Peyer's patch (tissue), 4 donors: Measurements from ENCODE around the gene TUBAL3. TPM values are rescaled to one million over a fixed set of nuclear protein-coding genes. Genes with fewer than 3 reads are reported as not detected.
"Not testable (repeated sequence)": the region's sequence is repeated elsewhere in the genome, so short reads cannot be mapped to it uniquely, and the experiment has no call there.

Experiments used
- DNase-seq, 3 donors: peaks; one replicate each; pipeline ENCODE4 v3.0.0-alpha.2; 2017 to 2019
- H3K27ac ChIP-seq, 4 donors: fragments of 200-600 bp; sonication (generic); one replicate each; pipeline ENCODE4 v1.5.1; 2016 to 2019
- H3K27me3 ChIP-seq, 2 donors: fragments of 200-600 bp; sonication (generic); one replicate each; pipeline ENCODE4 v1.5.1; 2019
- H3K36me3 ChIP-seq, 3 donors: fragments of 200-600 bp; sonication (generic); one replicate each; pipeline ENCODE4 v1.5.1; 2016 to 2019
- H3K4me1 ChIP-seq, 4 donors: fragments of 200-600 bp; sonication (generic); one replicate each; pipeline ENCODE4 v1.5.1; 2016 to 2019
- H3K4me3 ChIP-seq, 4 donors: fragments of 200-600 bp; sonication (generic); 1 replicate in 3 of 4; 2 replicates in 1 of 4; pipeline ENCODE4 v1.5.1; 2016 to 2019; ENCODE audit warnings: mild to moderate bottlenecking in 1 of 4
- H3K9me3 ChIP-seq, 4 donors: fragments of 200-600 bp; sonication (generic); one replicate each; pipeline ENCODE4 v1.5.1; 2016 to 2019; ENCODE audit warnings: mild to moderate bottlenecking in 1 of 4
- CTCF ChIP-seq, 6 experiments: fragments of 450-650 bp in 4 of 6; fragments of 200-600 bp in 2 of 6; sonication (generic) in 1 of 6; IDR thresholded peaks; one replicate each; pipeline ENCODE4 v1.5.1; 2017 to 2019; ENCODE audit warnings: antibody characterized with exemption in 6 of 6, mild to moderate bottlenecking in 3 of 6, moderate library complexity in 1 of 6
- POLR2A ChIP-seq, 2 donors: fragments of 450-650 bp; IDR thresholded peaks; one replicate each; pipeline ENCODE4 v1.5.1; 2017; ENCODE audit warnings: antibody characterized with exemption in 2 of 2, mild to moderate bottlenecking in 2 of 2, moderate library complexity in 2 of 2
- total RNA-seq, 4 donors: library from RNA; depleted of rRNA; stranded (reverse); fragments of >200 nt; gene quantifications; one replicate each; pipeline ENCODE4 v1.1.0, GENCODE V29; 2016

Gene TUBAL3
- total RNA-seq, 4 donors from 2014 or later, result 3.3 to 95.4 (median 74.2) TPM

GRCh38 chr10:5390607-5391205, 13.9 kb downstream of the TUBAL3 start:
- no peak overlapping the region for H3K4me3 ChIP-seq
- no peaks in the 10 kb centered on the region for H3K27me3 ChIP-seq
- DNase-seq, result no peak
- H3K4me1 ChIP-seq, result no peaks in the 10 kb centered on the region
- TF ChIP-seq CTCF (IDR thresholded peaks at IDR 0.05) (no peak), POLR2A (IDR thresholded peaks at IDR 0.05) (no peak)
- H3K27ac ChIP-seq, result no peak overlapping the region
- peaks cover 0 to 23% (median 0%) of the 10 kb centered on the region in 3 donors for H3K36me3 ChIP-seq
- peaks cover 0 to 7% (median 0%) of the 10 kb centered on the region in 4 donors for H3K9me3 ChIP-seq

- no peak overlapping the region for H3K4me3 ChIP-seq
- peaks cover 0 to 7% (median 0%) of the 10 kb centered on the region in 4 donors for H3K9me3 ChIP-seq
- H3K36me3 ChIP-seq, result peaks cover 0 to 6% (median 0%) of the 10 kb centered on the region in 3 donors
- no peak for TF ChIP-seq CTCF (IDR thresholded peaks at IDR 0.05)
- no peak for TF ChIP-seq POLR2A (IDR thresholded peaks at IDR 0.05)
- no peaks in the 10 kb centered on the region for H3K4me1 ChIP-seq
- DNase-seq, result no peak
- H3K27me3 ChIP-seq, result no peaks in the 10 kb centered on the region
- no peak overlapping the region for H3K27ac ChIP-seq
Measured at GRCh38 chr10:5387169-5387568, 17.5 kb downstream of the TUBAL3 start.

GRCh38 chr10:5385224-5385623, 19.4 kb downstream of the TUBAL3 start:
- Histone ChIP-seq H3K27ac (no peak overlapping the region), H3K36me3 (peaks cover 0 to 6% (median 0%) of the 10 kb centered on the region in 3 donors), H3K4me1 (no peaks in the 10 kb centered on the region), H3K9me3 (no peaks in the 10 kb centered on the region), H3K27me3 (no peaks in the 10 kb centered on the region), H3K4me3 (no peak overlapping the region)
- TF ChIP-seq POLR2A (IDR thresholded peaks at IDR 0.05), result no peak
- TF ChIP-seq CTCF (IDR thresholded peaks at IDR 0.05), result no peak
- DNase-seq, result no peak

- Histone ChIP-seq H3K9me3 (no peaks in the 10 kb centered on the region), H3K4me3 (no peak overlapping the region), H3K4me1 (no peaks in the 10 kb centered on the region), H3K27me3 (no peaks in the 10 kb centered on the region), H3K36me3 (no peaks in the 10 kb centered on the region), H3K27ac (no peak overlapping the region)
- DNase-seq, result no peak
- TF ChIP-seq POLR2A (IDR thresholded peaks at IDR 0.05) (no peak), CTCF (IDR thresholded peaks at IDR 0.05) (no peak)
Measured at GRCh38 chr10:5381187-5381586, 23.4 kb downstream of the TUBAL3 start.

GRCh38 chr10:5380395-5380794, 24.2 kb downstream of the TUBAL3 start:
- H3K4me1 ChIP-seq, H3K36me3 ChIP-seq, H3K4me3 ChIP-seq, H3K27ac ChIP-seq, DNase-seq, H3K9me3 ChIP-seq, H3K27me3 ChIP-seq: not testable (repeated sequence)

GRCh38 chr10:5379202-5379601, 25.4 kb downstream of the TUBAL3 start:
- DNase-seq, H3K36me3 ChIP-seq, H3K4me3 ChIP-seq, H3K27me3 ChIP-seq, H3K9me3 ChIP-seq, H3K27ac ChIP-seq, H3K4me1 ChIP-seq: not testable (repeated sequence)

- TF ChIP-seq CTCF (IDR thresholded peaks at IDR 0.05) (no peak), POLR2A (IDR thresholded peaks at IDR 0.05) (no peak)
- Histone ChIP-seq H3K36me3 (no peaks in the 10 kb centered on the region), H3K27ac (no peak overlapping the region), H3K27me3 (no peaks in the 10 kb centered on the region), H3K4me3 (no peak overlapping the region), H3K4me1 (no peaks in the 10 kb centered on the region), H3K9me3 (no peaks in the 10 kb centered on the region)
- DNase-seq, result no peak
Measured at GRCh38 chr10:5376450-5376849, 28.2 kb downstream of the TUBAL3 start.
